ENCODE measurements around the gene TAF12.

GRCh38 chr1:28582248-28582615 lies 60.6 kb downstream of the TAF12 start:
- TF ChIP-seq EZH2 (optimal IDR thresholded peaks at IDR 0.05; ENCODE audit: low read depth, low read length) (no peak), EZH2phosphoT487 (IDR thresholded peaks at IDR 0.05; ENCODE audit: low read length) (no peak), CTCF (IDR thresholded peaks at IDR 0.05; ENCODE audit: low read length) (no peak)

All from MM.1S (cell line).